Measurements from ENCODE around the gene B3GNT3.

The B3GNT3 gene

GRCh38 chr19:17848595-17849292 is 53.8 kb downstream of the B3GNT3 start:
- in situ Hi-C loops (cut with MboI; ENCODE audit: low pct_unique_long_range_greater_than_20kb, low sequenced_read_pairs, unreplicated experiment) = no loop called here
- TF ChIP-seq, protein P1, sequence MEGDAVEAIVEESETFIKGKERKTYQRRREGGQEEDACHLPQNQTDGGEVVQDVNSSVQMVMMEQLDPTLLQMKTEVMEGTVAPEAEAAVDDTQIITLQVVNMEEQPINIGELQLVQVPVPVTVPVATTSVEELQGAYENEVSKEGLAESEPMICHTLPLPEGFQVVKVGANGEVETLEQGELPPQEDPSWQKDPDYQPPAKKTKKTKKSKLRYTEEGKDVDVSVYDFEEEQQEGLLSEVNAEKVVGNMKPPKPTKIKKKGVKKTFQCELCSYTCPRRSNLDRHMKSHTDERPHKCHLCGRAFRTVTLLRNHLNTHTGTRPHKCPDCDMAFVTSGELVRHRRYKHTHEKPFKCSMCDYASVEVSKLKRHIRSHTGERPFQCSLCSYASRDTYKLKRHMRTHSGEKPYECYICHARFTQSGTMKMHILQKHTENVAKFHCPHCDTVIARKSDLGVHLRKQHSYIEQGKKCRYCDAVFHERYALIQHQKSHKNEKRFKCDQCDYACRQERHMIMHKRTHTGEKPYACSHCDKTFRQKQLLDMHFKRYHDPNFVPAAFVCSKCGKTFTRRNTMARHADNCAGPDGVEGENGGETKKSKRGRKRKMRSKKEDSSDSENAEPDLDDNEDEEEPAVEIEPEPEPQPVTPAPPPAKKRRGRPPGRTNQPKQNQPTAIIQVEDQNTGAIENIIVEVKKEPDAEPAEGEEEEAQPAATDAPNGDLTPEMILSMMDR (IDR thresholded peaks at IDR 0.05; ENCODE audit: extremely low read depth, insufficient read depth, missing control alignments) = no peak
- no peak for DNase-seq (ENCODE audit: low spot score)

- no peak for DNase-seq (ENCODE audit: low spot score)
- in situ Hi-C loops (cut with MboI; ENCODE audit: low pct_unique_long_range_greater_than_20kb, low sequenced_read_pairs, unreplicated experiment) = loop anchor here (10.0 kb wide), 1 partner anchor 159 kb away; no protein-coding TSS in a partner anchor
- TF ChIP-seq, protein P1 (IDR thresholded peaks at IDR 0.05; ENCODE audit: extremely low read depth, insufficient read depth, missing control alignments) = no peak
Measured at GRCh38 chr19:17854061-17854460, 59.1 kb downstream of the B3GNT3 start.

DNA sequence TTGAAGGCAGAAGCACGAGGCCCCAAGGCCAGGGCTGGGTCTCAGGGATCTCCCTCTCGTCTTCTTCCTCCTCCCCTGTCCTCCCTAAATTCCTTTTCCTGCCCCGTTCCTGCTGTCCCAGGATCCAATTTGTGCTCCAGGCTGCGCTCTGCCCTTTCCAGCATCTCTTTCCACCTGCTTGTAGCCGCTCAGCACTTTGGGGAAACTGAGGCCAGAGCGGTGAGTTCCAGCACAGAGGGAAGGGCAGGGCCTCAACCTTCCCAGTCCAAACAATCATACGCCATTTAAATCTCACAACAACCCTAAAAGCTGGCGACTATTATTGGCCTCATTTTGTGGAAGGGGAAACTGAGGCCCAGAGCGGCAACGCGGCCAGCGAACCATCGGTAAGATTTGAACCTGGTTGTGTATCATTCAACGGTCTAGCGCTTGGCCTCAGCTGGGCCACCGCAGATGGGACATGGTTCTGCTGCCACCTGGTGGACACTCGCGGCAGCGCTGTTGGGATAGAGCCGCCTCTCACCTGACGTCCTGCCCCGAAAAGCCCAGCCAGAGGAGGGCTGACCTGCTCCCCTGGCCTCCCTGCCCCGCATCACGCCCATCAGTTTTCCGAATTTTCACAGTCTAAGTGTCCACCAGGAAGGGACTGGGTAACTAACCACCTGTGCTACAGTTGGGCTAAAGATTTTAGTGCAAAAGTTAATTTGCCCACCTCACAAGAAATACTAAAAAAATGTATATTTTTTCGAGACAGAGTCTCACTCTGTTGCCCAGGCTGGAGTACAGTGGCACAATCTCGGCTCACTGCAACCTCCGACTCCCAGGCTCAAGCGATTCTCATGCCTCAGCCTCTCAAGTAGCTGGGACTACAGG is 60.6 kb downstream of the B3GNT3 start:
- in situ Hi-C loops (cut with MboI; ENCODE audit: low pct_unique_long_range_greater_than_20kb, low sequenced_read_pairs, unreplicated experiment) = loop anchor here (10.0 kb wide), 1 partner anchor 161 kb away; no protein-coding TSS in a partner anchor
- peak; percentile 85 for DNase-seq (ENCODE audit: low spot score)
- TF ChIP-seq, protein P1 (IDR thresholded peaks at IDR 0.05; ENCODE audit: extremely low read depth, insufficient read depth, missing control alignments) = peak; percentile 95

GRCh38 chr19:17859533-17860330 is 64.8 kb downstream of the B3GNT3 start, which contains the start of gene RPL18A:
Gene RPL18A, plus strand, starts transcription at chr19:17859910. Its CDS starts 47 bp downstream, at chr19:17859957.
- TF ChIP-seq, protein P1 (IDR thresholded peaks at IDR 0.05; ENCODE audit: extremely low read depth, insufficient read depth, missing control alignments) = peak; percentile 93
- peak; percentile 98 for DNase-seq (ENCODE audit: low spot score)
- in situ Hi-C loops (cut with MboI; ENCODE audit: low pct_unique_long_range_greater_than_20kb, low sequenced_read_pairs, unreplicated experiment) = loop anchor here (10.0 kb wide), 1 partner anchor 165 kb away; no protein-coding TSS in a partner anchor

DNA sequence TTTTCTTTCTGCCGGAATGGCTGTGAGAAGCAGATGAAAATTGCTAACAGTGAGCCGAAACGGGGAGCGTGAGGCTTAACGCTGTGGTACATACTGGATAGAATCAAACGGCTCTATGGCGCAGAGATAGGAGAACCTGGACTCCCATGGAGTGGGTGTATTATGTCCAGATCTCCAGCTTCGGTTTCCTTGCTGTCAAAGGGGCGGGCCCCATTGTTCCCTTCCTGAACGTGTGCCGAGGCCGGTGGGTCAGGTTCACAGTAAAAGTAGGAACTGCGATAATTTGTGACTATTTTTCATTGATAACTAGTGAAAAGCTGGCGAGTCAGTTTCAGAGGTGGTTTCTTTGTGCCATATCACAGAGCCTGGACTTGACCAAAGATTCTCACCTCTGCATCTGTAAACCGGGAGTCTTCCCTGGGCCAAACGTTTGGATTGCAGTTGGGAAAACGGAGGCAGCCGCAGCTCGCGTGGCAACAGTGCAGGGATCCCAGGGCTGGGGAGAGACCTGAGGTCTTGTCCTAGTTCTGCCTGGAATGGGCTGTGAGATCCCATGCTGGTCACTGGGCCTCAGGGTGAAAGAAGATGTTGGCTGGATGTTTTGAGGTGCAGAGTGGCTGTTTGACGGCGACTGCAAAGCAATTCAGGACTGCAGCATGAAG is 65.5 kb downstream of the B3GNT3 start:
- DNase-seq (ENCODE audit: low spot score) = no peak
- in situ Hi-C loops (cut with MboI; ENCODE audit: low pct_unique_long_range_greater_than_20kb, low sequenced_read_pairs, unreplicated experiment) = no loop called here
- TF ChIP-seq, protein P1 (IDR thresholded peaks at IDR 0.05; ENCODE audit: extremely low read depth, insufficient read depth, missing control alignments) = no peak
